ENCODE data around the gene MYH7.
"Not testable (repeated sequence)": the region's sequence is repeated elsewhere in the genome, so short reads cannot be mapped to it uniquely, and the experiment has no call there.

MYH7 gene

GRCh38 chr14:23386266-23386657 is 49.2 kb downstream of the MYH7 start:
- DNase-seq (ENCODE audit: low read depth) = not testable (repeated sequence)

- DNase-seq (ENCODE audit: low read depth) = no peak
Measured at GRCh38 chr14:23385642-23386265, 49.7 kb downstream of the MYH7 start.

- no peak for DNase-seq (ENCODE audit: low read depth)
Measured at GRCh38 chr14:23385244-23385641, 50.2 kb downstream of the MYH7 start.

GRCh38 chr14:23384364-23385080 is 50.9 kb downstream of the MYH7 start:
- DNase-seq (ENCODE audit: low read depth) = no peak

GRCh38 chr14:23382731-23383440 is 52.6 kb downstream of the MYH7 start:
- DNase-seq (ENCODE audit: low read depth) = no peak

GRCh38 chr14:23382276-23382675 is 53.2 kb downstream of the MYH7 start:
- DNase-seq (ENCODE audit: low read depth) = no peak

- DNase-seq (ENCODE audit: low read depth) = no peak
Measured at GRCh38 chr14:23381871-23382270, 53.6 kb downstream of the MYH7 start.

- no peak for DNase-seq (ENCODE audit: low read depth)
Measured at GRCh38 chr14:23380976-23381375, 54.5 kb downstream of the MYH7 start.

GRCh38 chr14:23380197-23380914 is 55.1 kb downstream of the MYH7 start:
- DNase-seq (ENCODE audit: low read depth) = no peak

- peak; percentile 26 for DNase-seq (ENCODE audit: low read depth)
Measured at GRCh38 chr14:23379366-23380196, 55.9 kb downstream of the MYH7 start.

- no peak for DNase-seq (ENCODE audit: low read depth)
Measured at GRCh38 chr14:23378612-23379220, 56.7 kb downstream of the MYH7 start.

GRCh38 chr14:23377573-23378563 is 57.6 kb downstream of the MYH7 start:
- no peak for DNase-seq (ENCODE audit: low read depth)

GRCh38 chr14:23377198-23377550 is 58.3 kb downstream of the MYH7 start:
- DNase-seq (ENCODE audit: low read depth) = no peak

GRCh38 chr14:23376482-23377197 is 58.8 kb downstream of the MYH7 start, which contains the start of gene CMTM5:
TSS of gene CMTM5 (plus strand) at chr14:23377046. CDS start at chr14:23377252, 206 bp downstream.
- no peak for DNase-seq (ENCODE audit: low read depth)

- no peak for DNase-seq (ENCODE audit: low read depth)
Measured at GRCh38 chr14:23375527-23376251, 59.8 kb downstream of the MYH7 start.

- DNase-seq (ENCODE audit: low read depth) = no peak
Measured at GRCh38 chr14:23373041-23373440, 62.4 kb downstream of the MYH7 start.

- no peak for DNase-seq (ENCODE audit: low read depth)
Measured at GRCh38 chr14:23372509-23372908, 63.0 kb downstream of the MYH7 start, which contains the start of gene IL25. TSS of gene IL25 (plus strand) at chr14:23372809.

- no peak for DNase-seq (ENCODE audit: low read depth)
Measured at GRCh38 chr14:23371865-23372264, 63.6 kb downstream of the MYH7 start.
